ENCODE results near the gene NACC1.
A peak's percentile ranks its signal among the peaks of the same experiment; 100 is the strongest.

NACC1 gene

DNA sequence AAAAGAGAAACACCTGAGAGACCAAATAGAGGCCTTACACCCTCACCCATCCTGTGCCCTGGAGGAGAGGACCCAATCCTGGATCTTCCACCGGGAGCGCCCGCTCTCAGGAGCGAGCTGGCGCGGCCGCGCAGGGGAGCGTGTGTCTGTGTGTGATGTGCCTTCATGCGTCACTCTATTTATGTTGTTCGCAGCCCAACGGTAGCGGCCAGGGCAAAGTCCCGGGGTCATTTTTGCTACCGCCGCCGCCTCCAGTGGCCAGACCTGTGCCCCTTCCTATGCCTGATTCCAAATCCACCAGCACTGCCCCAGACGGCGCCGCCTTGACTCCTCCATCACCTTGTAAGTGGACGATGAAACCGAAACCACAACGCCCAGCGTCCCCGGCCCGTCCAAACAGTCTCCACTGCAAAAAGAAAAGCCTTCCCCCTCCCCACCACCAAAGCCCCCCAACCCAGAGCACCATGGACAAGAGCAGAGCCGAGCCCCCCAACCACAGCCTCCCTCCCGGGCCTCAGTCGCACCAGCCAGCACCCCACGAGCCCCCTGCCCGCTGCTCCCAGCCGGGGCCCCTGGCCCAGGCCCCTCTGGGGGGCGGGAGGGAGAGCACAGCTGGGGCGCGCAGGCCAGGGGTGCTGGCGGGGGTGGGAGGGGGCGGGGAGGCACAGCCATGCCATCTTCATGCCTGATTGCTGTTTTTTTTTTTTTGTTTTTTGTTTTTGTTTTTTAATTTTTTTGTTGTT lies 30.1 kb upstream of the NACC1 start:
- DNase-seq (ENCODE audit: low spot score) = no peak
- FAIRE-seq = no peak

DNA sequence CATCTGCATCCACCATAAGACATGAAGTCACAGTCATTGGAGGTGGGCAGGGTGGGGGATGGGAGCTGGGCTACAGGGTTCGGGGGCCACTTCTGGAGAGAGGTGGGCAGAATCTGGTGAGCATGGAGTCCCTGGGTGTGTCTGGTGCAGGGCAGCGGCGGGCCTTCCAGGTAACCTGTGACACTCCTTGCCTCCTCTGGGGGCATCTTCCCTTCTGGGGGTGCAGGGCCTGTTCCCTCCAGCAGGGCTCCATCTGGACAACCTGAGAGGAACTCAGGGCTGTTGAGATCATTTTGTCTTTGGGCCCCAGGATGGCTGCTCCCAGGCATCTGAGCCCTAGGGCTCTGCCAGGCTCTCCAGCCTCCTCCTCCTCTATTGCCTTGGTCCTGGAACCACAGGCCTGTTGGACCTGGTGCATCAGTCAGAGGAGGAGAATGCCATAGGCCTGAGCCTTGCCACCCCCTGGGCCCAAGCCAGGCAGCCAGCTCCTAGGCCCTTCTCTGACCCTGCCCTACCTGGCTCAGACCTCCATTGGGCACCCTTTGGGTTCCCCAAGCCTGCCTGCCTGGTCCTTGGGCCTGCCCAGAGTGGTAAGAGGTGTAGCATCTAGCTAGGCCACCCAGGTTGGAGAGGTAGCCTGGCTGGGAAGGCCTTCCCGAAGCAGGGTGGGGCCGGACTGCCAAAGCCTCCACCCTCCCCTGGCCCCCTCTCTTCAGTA lies 28.8 kb upstream of the NACC1 start:
- FAIRE-seq = no peak
- peak; percentile 43 for DNase-seq (ENCODE audit: low spot score)

DNA sequence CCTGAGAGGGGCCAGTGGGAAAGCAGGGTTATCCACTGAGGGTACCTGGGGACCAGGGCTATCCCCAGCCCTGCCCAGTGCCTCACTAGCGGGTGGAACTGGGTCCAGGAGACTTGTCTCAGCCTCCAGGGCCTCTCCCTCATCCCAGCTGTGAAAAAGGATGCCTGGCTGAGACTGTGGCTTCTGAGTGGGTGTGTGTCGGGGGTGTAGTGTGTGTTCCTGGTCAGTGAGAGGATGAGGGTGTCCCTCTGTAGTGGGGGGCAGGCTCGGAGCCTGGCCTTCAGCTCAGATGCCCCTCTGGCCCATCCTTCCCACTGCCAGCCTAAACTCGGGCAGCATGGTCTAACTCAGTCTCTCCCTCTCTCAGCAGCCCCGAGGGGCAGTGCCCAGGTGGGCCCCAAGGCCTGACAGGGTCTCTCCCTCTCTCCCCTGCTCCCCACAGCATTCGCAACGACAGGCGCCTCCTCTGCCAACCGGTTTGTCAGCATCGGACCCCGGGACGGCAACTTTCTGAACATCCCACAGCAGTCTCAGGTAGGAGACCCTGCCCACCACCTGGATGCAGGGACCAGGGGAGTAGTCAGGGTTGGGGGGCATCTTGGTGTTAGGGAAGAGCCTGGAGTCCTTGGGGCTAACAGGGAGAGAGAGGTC lies 28.1 kb upstream of the NACC1 start:
- DNase-seq (ENCODE audit: low spot score) = no peak
- no peak for FAIRE-seq

DNA sequence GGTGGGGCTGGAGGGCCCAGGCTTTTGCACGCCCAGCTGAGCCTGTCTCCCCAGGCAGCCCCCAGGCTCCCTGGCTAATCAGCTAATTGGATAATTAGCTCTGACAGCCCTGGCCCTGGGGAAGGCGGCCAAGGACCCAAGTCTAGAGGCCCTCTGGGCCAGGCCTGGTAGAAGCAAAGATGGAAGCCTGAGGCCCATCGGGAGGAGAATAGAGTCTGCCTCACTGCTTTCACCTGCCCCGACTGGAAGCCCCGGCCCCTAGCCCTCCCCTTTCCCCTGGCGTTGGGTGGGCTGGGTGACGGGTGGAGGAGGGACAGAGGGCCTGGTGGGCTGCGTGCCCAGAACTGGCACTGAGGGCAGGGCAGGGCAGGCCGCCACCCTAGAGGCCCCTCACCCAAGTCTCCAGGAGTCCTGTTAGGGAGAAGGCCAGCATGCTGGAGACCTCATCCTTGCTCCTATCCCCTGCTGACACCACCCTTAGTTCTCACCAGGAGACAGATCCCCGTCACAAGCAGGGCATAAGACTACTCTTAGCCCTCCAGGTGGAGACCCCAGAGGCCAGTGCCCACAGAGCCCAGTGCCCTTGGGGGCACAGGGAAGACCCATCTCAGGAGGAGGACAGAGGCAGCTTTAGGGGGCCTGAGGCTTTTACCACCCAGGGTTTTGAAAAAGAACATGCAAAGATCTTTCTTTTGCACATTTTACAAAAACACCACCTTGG lies 27.4 kb upstream of the NACC1 start:
- no peak for FAIRE-seq
- no peak for DNase-seq (ENCODE audit: low spot score)

DNA sequence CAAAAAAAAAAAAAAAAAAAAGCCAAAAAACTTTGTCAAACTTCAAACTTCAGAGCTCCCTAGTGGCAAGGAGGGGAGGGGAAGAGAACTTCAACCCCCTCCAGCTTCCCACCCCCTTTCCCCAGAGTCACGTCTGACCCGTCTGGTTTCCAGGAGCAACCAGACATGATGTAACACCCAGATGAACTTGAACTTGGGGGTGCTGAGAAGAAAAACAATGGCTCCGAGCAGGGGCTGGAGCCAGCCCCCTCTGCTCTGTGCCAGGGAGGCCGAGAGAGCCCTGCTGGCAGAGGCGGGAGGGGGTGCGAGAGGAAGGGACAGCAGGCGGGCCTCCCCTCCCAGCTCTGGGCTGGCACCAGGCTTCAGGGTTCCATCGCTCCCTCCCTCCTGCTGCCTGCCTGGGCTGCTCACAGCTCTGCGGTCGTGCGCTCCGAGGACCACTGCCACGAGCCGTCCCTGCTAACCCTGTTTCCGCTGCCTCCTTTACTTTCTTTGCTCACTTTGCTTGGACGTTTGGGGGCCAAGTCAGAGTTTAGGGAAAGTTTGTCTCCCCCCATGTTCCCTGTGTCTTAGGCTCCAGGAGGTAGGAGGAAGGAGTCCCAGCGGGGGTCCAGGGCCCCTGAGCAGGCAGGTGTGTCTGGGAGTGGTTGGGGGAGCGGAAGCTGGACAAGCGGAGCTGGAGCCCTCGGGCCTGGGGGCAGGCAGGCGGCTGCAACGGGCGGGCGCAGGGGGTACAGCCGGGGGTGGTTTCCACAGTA lies 26.5 kb upstream of the NACC1 start:
- FAIRE-seq (no peak), DNase-seq (ENCODE audit: low spot score) (peak; percentile 41)

- FAIRE-seq (no peak), DNase-seq (ENCODE audit: low spot score) (no peak)
These were observed 25.9 kb upstream of the NACC1 start for GRCh38 chr19:13092158-13092543.

DNA sequence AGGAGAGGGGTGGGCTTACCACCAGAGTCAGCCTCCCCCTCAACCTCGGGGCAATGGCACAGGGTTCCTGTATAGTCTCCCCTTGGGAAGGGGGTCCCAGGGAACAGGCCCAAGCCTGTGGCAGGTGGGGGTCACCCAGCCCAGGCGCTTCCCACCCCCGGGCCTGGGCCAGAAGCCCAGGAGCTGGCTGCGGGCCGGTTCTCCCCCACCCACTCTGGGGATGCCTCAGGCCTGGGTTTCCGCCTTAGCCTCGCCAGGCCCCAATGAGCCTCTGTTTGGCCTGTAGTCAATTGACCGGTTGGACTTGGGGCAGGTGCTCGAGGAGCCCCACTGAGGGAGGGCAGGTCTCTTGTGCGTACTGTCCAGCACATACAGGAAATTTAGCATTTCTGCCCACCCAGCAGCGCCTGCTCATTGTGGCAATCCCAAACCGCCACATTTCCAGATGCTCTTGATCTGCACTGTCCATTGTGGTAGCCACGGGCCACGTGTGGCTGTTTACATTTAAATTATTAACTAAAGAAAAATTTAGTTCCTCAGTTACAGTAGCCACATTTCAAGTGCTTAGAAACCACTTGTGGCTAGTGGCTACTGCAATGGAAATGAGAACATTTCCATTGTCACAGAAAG lies 25.3 kb upstream of the NACC1 start:
- FAIRE-seq (no peak), DNase-seq (ENCODE audit: low spot score) (no peak)

DNA sequence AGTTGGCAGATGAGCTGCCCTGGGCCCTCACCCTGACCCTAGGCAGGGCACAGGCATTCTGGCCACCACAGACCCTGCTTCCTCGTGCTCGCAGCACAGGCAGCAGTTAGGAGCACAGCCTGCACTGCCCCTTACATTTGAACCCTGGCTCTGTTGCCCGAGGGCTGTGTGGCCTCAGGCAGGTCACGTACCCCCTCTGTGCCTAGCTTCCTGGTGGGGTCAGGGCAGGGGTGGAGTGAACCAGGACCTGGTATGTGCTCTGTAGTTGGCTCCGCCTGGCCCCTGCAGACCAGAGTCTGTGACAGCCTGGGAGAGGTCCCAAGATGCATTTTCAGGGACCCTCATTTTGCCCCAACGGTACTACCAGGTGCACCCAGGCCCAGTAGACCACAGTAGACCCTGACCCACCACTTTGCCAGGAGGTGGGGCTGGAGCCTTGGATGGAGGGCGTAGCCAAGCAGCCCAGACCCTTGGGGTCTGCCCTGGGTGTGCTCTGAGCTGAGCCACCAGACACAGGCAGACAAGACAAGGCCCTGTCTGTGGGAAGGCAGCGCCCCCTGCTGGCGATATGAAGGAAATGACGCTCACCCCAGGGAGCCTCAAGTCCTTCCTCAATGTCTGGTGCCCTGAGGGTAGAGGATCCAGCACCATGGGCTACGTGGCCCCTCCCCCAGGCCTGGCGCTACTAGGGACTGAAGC lies 24.5 kb upstream of the NACC1 start:
- no peak for FAIRE-seq
- DNase-seq (ENCODE audit: low spot score) = peak; percentile 79

- FAIRE-seq (no peak), DNase-seq (ENCODE audit: low spot score) (no peak)
These were observed 24.0 kb upstream of the NACC1 start for GRCh38 chr19:13094106-13094504.

DNA sequence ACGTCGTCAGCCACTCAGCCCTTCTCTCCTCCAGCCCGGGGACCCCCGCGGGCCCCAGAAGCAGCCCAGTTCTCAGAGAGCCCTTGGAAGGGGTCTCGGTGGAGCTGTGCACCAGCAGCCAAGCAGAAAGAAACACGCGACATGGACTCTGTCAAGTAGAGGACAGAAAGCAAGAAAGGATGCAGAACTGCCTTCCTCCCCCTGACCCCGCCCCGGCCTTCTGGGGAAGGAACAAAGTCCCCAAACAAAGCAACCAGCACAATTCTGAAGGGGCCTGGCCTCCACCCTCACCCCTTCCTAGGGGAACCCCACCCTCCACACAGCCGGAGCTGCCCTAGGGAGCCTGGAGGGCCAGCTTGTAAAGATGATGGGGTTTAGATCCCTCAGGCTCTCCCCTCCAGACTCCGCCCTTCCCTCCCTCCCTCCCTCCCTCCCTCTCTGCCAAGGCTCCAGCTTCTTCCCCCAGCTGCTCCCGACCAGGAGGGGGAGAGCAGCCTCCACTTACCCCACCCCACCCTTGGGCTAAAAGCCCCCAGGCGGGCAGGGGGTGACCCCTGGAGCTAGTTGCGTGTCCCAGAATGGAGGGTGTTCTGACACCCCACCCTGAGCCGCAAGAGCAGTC lies 23.2 kb upstream of the NACC1 start:
- FAIRE-seq = no peak
- no peak for DNase-seq (ENCODE audit: low spot score)

- no peak for FAIRE-seq
- no peak for DNase-seq (ENCODE audit: low spot score)
These were observed 22.7 kb upstream of the NACC1 start for GRCh38 chr19:13095393-13095784.

- DNase-seq (ENCODE audit: low spot score) (no peak), FAIRE-seq (no peak)
These were observed 21.8 kb upstream of the NACC1 start for GRCh38 chr19:13095934-13096927.

DNA sequence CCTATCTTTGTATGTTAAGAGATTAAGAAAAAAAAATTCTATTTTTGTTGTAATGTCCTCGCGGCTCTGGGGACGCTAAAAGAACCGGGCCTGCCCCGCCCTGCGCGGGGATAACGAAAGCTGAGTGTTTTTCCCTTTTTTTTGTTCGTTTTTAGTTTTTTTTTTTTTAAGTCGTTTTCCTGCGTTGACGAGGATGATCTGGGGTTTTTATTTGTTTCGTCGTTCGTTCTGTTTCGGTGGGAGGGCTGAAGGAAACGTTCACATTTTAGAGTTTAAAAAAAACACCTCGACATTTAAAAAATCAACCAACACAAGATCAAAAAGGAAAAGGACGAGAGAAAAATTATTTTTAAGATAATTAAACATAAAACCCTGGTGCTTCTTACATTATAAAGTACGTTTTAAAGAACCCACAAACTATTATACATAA lies 21.0 kb upstream of the NACC1 start:
- FAIRE-seq (no peak), DNase-seq (ENCODE audit: low spot score) (no peak)

DNA sequence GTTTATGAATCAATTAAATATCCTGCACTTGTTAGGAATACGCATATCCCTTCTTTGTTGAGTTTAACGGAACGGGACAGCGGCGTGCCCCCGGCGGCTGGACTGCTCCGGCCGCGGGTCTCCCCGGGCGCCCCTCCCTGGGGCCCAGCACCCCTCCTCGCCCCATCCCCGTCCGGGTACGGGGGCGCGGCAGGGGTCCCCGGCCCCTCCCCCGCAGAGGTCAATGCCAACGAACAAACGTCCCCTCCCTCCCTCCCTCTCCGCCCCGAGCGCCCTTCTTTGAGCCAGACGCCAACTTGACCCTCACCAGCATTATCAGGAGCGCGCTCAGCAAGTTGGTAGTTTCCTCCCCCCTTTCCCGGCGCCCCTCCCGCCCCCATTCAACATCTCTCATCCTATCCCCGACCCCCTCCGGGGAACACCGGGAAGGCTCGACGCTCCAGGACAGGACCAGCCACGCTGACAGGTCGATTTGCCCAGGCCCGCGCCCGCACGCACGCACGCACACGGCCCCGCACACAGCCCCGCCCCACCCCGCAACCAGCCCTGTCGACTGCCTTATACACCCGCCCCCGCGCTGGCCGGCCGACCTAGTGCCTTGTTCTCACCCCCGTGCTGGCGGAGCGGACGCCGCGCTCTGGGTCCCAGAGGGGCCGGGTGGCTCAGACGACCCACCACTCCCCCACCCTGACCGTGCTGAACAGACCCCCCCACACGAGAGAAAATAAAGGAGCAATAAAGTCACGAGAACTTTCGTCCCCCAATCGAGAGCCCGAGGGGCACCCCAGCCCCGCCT lies 20.4 kb upstream of the NACC1 start:
- FAIRE-seq (no peak), DNase-seq (ENCODE audit: low spot score) (no peak)

- no peak for DNase-seq (ENCODE audit: low spot score)
- no peak for FAIRE-seq
These were observed 19.6 kb upstream of the NACC1 start for GRCh38 chr19:13098277-13099072.

- FAIRE-seq (no peak), DNase-seq (ENCODE audit: low spot score) (no peak)
These were observed 18.7 kb upstream of the NACC1 start for GRCh38 chr19:13099073-13099999.

All from urothelium cell line (cell line).